Trophoblast cell (in vitro differentiated cells and primary cell): ENCODE results near the gene TSHR.

Experiments used
- DNase-seq, 2 donors: peaks; one replicate each; pipeline ENCODE4 v3.0.0-alpha.2; 2016
- H2AFZ ChIP-seq: 2 replicates; pipeline ENCODE4 v1.6.1; 2013; ENCODE audit warnings: low read length, moderate library complexity, mild to moderate bottlenecking; ENCODE audit not compliant: insufficient read depth, poor library complexity
- H2AK5ac ChIP-seq: 2 replicates; pipeline ENCODE4 v1.6.1; 2013; ENCODE audit warnings: mild to moderate bottlenecking, low read length
- H2BK120ac ChIP-seq: 2 replicates; pipeline ENCODE4 v1.6.1; 2013; ENCODE audit warnings: low read length, mild to moderate bottlenecking, moderate library complexity; ENCODE audit not compliant: insufficient read depth, poor library complexity
- H2BK12ac ChIP-seq: 2 replicates; pipeline ENCODE4 v1.6.1; 2013; ENCODE audit warnings: mild to moderate bottlenecking, low read length, moderate library complexity
- H2BK5ac ChIP-seq: 2 replicates; pipeline ENCODE4 v1.6.1; 2013; ENCODE audit warnings: low read length, low read depth, moderate library complexity, mild to moderate bottlenecking; ENCODE audit not compliant: poor library complexity
- H3K14ac ChIP-seq: 2 replicates; pipeline ENCODE4 v1.6.1; 2013; ENCODE audit warnings: mild to moderate bottlenecking, low read length
- H3K18ac ChIP-seq: 2 replicates; pipeline ENCODE4 v1.6.1; 2013; ENCODE audit warnings: mild to moderate bottlenecking, low read length
- H3K23ac ChIP-seq: 2 replicates; pipeline ENCODE4 v1.6.1; 2013; ENCODE audit warnings: low read length
- H3K27ac ChIP-seq: 2 replicates; pipeline ENCODE4 v1.5.1; 2013; ENCODE audit warnings: low read depth, mild to moderate bottlenecking, inconsistent platforms, low read length, moderate library complexity
- H3K27me3 ChIP-seq: 2 replicates; pipeline ENCODE4 v1.6.1; 2013; ENCODE audit warnings: inconsistent platforms, mild to moderate bottlenecking, low read length, moderate library complexity; ENCODE audit not compliant: insufficient read depth
- H3K36me3 ChIP-seq, 2 experiments: 1 replicate in 1 of 2; 2 replicates in 1 of 2; pipeline ENCODE4 v1.6.1; 2013; ENCODE audit warnings: low read length in 2 of 2, mild to moderate bottlenecking in 2 of 2, moderate library complexity in 1 of 2; ENCODE audit not compliant: insufficient read depth in 2 of 2, control insufficient read depth in 1 of 2
- H3K4ac ChIP-seq: 2 replicates; pipeline ENCODE4 v1.6.1; 2013; ENCODE audit warnings: low read depth, mild to moderate bottlenecking, low read length, moderate library complexity
- H3K4me1 ChIP-seq, 2 experiments: 1 replicate in 1 of 2; 2 replicates in 1 of 2; pipeline ENCODE4 v1.6.1; 2013; ENCODE audit warnings: low read length in 2 of 2, mild to moderate bottlenecking in 2 of 2, moderate library complexity in 1 of 2; ENCODE audit not compliant: insufficient read depth in 2 of 2, control insufficient read depth in 1 of 2
- H3K4me2 ChIP-seq: 2 replicates; pipeline ENCODE4 v1.6.1; 2013; ENCODE audit warnings: inconsistent platforms, mild to moderate bottlenecking, low read length, moderate library complexity
- H3K4me3 ChIP-seq: 2 replicates; pipeline ENCODE4 v1.5.1; 2013; ENCODE audit warnings: mild to moderate bottlenecking, low read depth, low read length, inconsistent platforms
- H3K79me1 ChIP-seq: one replicate; pipeline ENCODE4 v1.6.1; 2013; ENCODE audit warnings: low read length
- H3K79me2 ChIP-seq: 2 replicates; pipeline ENCODE4 v1.6.1; 2013; ENCODE audit warnings: low read length, mild to moderate bottlenecking; ENCODE audit not compliant: control insufficient read depth, insufficient read depth, poor library complexity
- H3K9ac ChIP-seq: 2 replicates; pipeline ENCODE4 v1.6.1; 2013; ENCODE audit warnings: mild to moderate bottlenecking, low read length
- H3K9me3 ChIP-seq: 2 replicates; pipeline ENCODE4 v1.6.1; 2013; ENCODE audit warnings: low read depth, mild to moderate bottlenecking, control low read depth, inconsistent platforms, low read length; ENCODE audit not compliant: insufficient read depth
- H4K12ac ChIP-seq: 2 replicates; pipeline ENCODE4 v1.6.1; 2013; ENCODE audit warnings: low read depth, mild to moderate bottlenecking, low read length, moderate library complexity
- H4K8ac ChIP-seq: 2 replicates; pipeline ENCODE4 v1.6.1; 2013; ENCODE audit warnings: low read depth, mild to moderate bottlenecking, low read length, moderate library complexity
- H4K91ac ChIP-seq: one replicate; pipeline ENCODE4 v1.6.1; 2013; ENCODE audit warnings: low read depth, mild to moderate bottlenecking, low read length, moderate library complexity
- WGBS: extraction: QIAGEN DNeasy Blood & Tissue Kit; methylation state at CpG from one replicate; pipeline ENCODE4 v1.1.7; 2013; ENCODE audit warnings: missing lambda C conversion rate; ENCODE audit not compliant: insufficient read length, insufficient coverage; ENCODE audit errors: extremely low coverage; 5-methylcytosine and 5-hydroxymethylcytosine counted together

Gene TSHR

DNA sequence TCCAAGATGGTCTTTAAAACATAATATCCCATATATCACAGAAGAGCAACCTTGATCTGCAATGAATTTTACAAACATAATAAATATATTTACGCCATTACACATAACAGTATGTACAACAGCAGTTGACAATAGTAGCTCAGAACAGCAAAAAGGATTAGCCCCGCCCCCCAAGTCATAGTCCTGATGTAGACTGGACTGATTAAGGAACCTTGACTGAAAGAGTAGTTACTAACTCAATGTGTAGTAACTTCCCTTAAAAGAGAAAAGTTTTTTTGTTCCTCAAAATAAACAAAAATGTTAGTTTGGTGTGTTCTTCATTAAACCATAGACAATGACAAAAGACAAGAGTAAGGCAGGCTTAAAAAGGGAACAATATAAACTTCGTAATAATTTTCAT lies 220.8 kb downstream of the TSHR start:
- Histone ChIP-seq H3K23ac (no peak overlapping the region), H3K9ac (no peak overlapping the region), H2AK5ac (no peak overlapping the region), H3K79me2 (no peaks in the 10 kb centered on the region), H2BK5ac (no peak overlapping the region), H3K4me1 (peaks cover 0 to 3% of the 10 kb centered on the region in 2 experiments), H2AFZ (no peak overlapping the region), H3K36me3 (peaks cover 2% of the 10 kb centered on the region in 2 experiments), H4K91ac (no peak overlapping the region), H3K4me2 (no peak overlapping the region), H3K27me3 (no peaks in the 10 kb centered on the region), H3K27ac (no peak overlapping the region), H3K4me3 (no peak overlapping the region), H4K8ac (no peak overlapping the region), H3K18ac (no peak overlapping the region), H3K9me3 (no peaks in the 10 kb centered on the region), H3K14ac (no peak overlapping the region), H3K4ac (no peak overlapping the region), H2BK12ac (no peak overlapping the region), H4K12ac (no peak overlapping the region), H2BK120ac (no peak overlapping the region), H3K79me1 (no peaks in the 10 kb centered on the region)
- no peak for DNase-seq
- WGBS: no CpG with 5 or more reads among the region's 3 CpGs

DNA sequence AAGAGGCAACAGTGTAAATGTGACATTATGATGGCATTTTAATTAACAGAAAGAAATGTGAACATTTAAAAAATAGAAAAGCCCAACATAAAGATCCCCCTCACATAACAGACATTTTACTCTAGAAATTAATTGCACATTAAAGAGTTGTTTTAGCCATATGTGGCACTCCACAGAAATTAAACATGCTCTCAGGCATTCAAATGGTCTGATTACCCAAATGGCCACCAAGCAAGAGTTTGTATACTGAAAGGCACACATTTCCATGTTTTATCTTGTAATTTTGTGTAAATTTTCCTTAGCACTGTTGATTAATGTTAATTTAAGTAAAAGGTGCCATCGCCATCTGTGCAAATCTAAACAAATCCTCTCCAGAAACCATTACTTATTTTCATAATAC lies 221.8 kb downstream of the TSHR start:
- WGBS: no CpG with 5 or more reads among the region's 1 CpG
- H3K9ac ChIP-seq: no peak overlapping the region
- no peak overlapping the region for H3K27ac ChIP-seq
- no peaks in the 10 kb centered on the region for H3K79me1 ChIP-seq
- no peak overlapping the region for H3K4me2 ChIP-seq
- H2BK12ac ChIP-seq: no peak overlapping the region
- no peaks in the 10 kb centered on the region for H3K27me3 ChIP-seq
- H3K79me2 ChIP-seq: no peaks in the 10 kb centered on the region
- no peak overlapping the region for H3K18ac ChIP-seq
- no peak overlapping the region for H3K14ac ChIP-seq
- no peak overlapping the region for H3K23ac ChIP-seq
- H3K4me3 ChIP-seq: no peak overlapping the region
- H3K36me3 ChIP-seq: peaks cover 2% of the 10 kb centered on the region in 2 experiments
- no peak overlapping the region for H4K91ac ChIP-seq
- H3K4me1 ChIP-seq: peaks cover 0 to 3% of the 10 kb centered on the region in 2 experiments
- H3K4ac ChIP-seq: no peak overlapping the region
- H2BK120ac ChIP-seq: no peak overlapping the region
- H3K9me3 ChIP-seq: no peaks in the 10 kb centered on the region
- no peak overlapping the region for H4K12ac ChIP-seq
- H2BK5ac ChIP-seq: no peak overlapping the region
- H2AK5ac ChIP-seq: no peak overlapping the region
- DNase-seq: no peak
- no peak overlapping the region for H2AFZ ChIP-seq
- no peak overlapping the region for H4K8ac ChIP-seq

DNA sequence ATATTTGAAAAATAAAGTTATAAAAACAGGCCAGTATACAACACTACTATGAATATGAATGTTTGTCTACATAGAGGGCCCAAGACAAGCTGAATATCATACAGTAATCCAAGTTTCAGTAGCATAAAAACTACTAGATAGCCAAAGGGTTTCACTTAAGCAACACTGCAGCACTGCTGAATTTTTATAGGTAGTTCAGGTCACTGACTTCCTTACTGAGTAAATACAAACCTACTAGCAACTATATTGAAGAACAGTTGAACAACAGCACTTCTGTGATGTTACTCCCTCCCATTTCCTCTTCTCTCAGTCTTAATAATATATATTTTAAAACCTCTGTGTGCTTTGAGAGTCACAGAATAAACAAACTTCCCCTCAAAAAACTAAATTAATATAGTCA lies 222.6 kb downstream of the TSHR start:
- H3K79me2 ChIP-seq: no peaks in the 10 kb centered on the region
- H3K4me2 ChIP-seq: no peak overlapping the region
- H4K91ac ChIP-seq: no peak overlapping the region
- H3K9me3 ChIP-seq: no peaks in the 10 kb centered on the region
- H3K4me1 ChIP-seq: no peaks in the 10 kb centered on the region
- no peak overlapping the region for H3K9ac ChIP-seq
- no peak overlapping the region for H4K8ac ChIP-seq
- H2AFZ ChIP-seq: no peak overlapping the region
- no peak for DNase-seq
- H3K36me3 ChIP-seq: peaks cover 2% of the 10 kb centered on the region in 2 experiments
- no peak overlapping the region for H2BK120ac ChIP-seq
- no peak overlapping the region for H4K12ac ChIP-seq
- H3K79me1 ChIP-seq: no peaks in the 10 kb centered on the region
- H3K18ac ChIP-seq: no peak overlapping the region
- no peaks in the 10 kb centered on the region for H3K27me3 ChIP-seq
- H2BK5ac ChIP-seq: no peak overlapping the region
- no peak overlapping the region for H3K14ac ChIP-seq
- H3K23ac ChIP-seq: no peak overlapping the region
- H2BK12ac ChIP-seq: no peak overlapping the region
- H3K4ac ChIP-seq: no peak overlapping the region
- H3K4me3 ChIP-seq: no peak overlapping the region
- no peak overlapping the region for H2AK5ac ChIP-seq
- H3K27ac ChIP-seq: no peak overlapping the region

DNA sequence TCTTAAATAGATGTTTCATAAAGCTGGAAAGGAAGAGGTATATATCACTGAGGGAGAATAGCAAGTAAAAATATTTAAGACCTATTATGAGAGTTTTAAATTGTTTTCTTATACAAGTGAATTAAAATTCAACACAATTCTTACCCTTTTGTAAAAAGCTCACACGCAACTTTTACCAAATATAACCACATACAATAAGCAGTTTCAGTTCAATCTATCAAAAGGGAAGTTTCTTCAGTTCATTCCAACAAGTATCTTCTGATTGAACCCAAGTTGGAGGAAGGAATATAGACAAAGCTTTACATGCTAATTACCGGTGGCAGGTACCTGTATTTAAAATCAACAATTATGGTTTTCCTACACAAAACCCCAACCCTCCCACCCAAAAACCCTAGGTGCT lies 224.2 kb downstream of the TSHR start:
- Histone ChIP-seq H2BK5ac (no peak overlapping the region), H3K79me2 (no peaks in the 10 kb centered on the region), H4K8ac (no peak overlapping the region), H3K4me1 (no peaks in the 10 kb centered on the region), H3K4me3 (no peak overlapping the region), H2AK5ac (no peak overlapping the region), H3K23ac (no peak overlapping the region), H3K14ac (no peak overlapping the region), H3K9ac (no peak overlapping the region), H3K27ac (no peak overlapping the region), H2BK120ac (no peak overlapping the region), H3K4me2 (no peak overlapping the region), H3K79me1 (no peaks in the 10 kb centered on the region), H2AFZ (no peak overlapping the region), H4K91ac (no peak overlapping the region), H3K18ac (no peak overlapping the region), H3K36me3 (peaks cover 2% of the 10 kb centered on the region in 2 experiments), H3K9me3 (no peaks in the 10 kb centered on the region), H3K27me3 (no peaks in the 10 kb centered on the region), H4K12ac (no peak overlapping the region), H2BK12ac (no peak overlapping the region), H3K4ac (no peak overlapping the region)
- no peak for DNase-seq
- WGBS: no CpG with 5 or more reads among the region's 2 CpGs
